Erythroblast (primary cell): ENCODE data around the gene RAB6B.

Experiments used
- GATA1 ChIP-seq: IDR thresholded peaks from 2 replicates; pipeline ENCODE4 v1.6.1; 2011; ENCODE audit warnings: low read depth, mild to moderate bottlenecking, control low read depth, low read length, moderate library complexity
- POLR2A ChIP-seq: IDR thresholded peaks from 2 replicates; pipeline ENCODE4 v1.6.1; 2011; ENCODE audit warnings: mild to moderate bottlenecking, low read length

DNA sequence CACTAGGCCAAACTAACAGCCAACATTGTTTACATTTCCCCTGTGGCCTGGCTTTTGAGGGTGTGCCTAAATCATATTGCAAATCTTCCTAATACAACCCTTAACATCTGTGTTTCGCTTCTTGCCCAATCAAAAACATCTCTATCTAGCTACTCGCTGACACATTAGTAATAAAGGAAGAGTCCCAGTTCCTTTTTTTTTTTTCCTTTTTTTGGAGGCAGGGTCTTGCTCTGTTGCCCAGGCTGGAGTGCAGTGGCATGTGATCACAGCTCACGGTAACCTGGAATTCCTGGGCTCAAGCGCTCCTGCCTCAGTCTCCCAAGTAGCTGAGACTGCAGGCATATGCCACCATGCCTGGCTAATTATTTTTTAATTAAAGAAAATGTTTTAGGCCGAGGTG is 92.2 kb downstream of the RAB6B start:
- no peak for TF ChIP-seq POLR2A
- no peak for TF ChIP-seq GATA1
